Testis (tissue), 3 donors: ENCODE results near the gene SH3TC1. TPM values are rescaled to one million over a fixed set of nuclear protein-coding genes. Genes with fewer than 3 reads are reported as not detected.

ENCODE experiments used
- DNase-seq: peaks from one replicate; pipeline ENCODE4 v3.0.0-alpha.2; 2019
- H3K27ac ChIP-seq, 2 donors: fragments of 200-600 bp; sonication (generic); one replicate each; pipeline ENCODE4 v1.5.1; 2019
- H3K27me3 ChIP-seq: fragments of 200-600 bp; sonication (generic); one replicate; pipeline ENCODE4 v1.5.1; 2019
- H3K36me3 ChIP-seq: fragments of 200-600 bp; sonication (generic); one replicate; pipeline ENCODE4 v1.5.1; 2017; ENCODE audit warnings: low read depth; ENCODE audit errors: missing control alignments
- H3K4me1 ChIP-seq: fragments of 200-600 bp; sonication (generic); one replicate; pipeline ENCODE4 v1.5.1; 2019
- H3K4me3 ChIP-seq, 2 donors: fragments of 200-600 bp; sonication (generic); one replicate each; pipeline ENCODE4 v1.5.1; 2017 to 2019
- H3K9me3 ChIP-seq: fragments of 200-600 bp; sonication (generic); one replicate; pipeline ENCODE4 v1.5.1; 2017
- CTCF ChIP-seq, 3 experiments: fragments of 450-650 bp in 2 of 3; fragments of 200-600 bp in 1 of 3; sonication (generic) in 1 of 3; IDR thresholded peaks; one replicate each; pipeline ENCODE4 v1.5.1; 2016 to 2019; ENCODE audit warnings: antibody characterized with exemption in 3 of 3, mild to moderate bottlenecking in 2 of 3, moderate library complexity in 1 of 3
- POLR2A ChIP-seq: fragments of 450-650 bp; IDR thresholded peaks from one replicate; pipeline ENCODE4 v1.6.1; 2017; ENCODE audit warnings: antibody characterized with exemption, mild to moderate bottlenecking, moderate library complexity
- WGBS, 2 donors: methylation state at CpG; one replicate each; pipeline ENCODE4 v1.1.5; 2018; 5-methylcytosine and 5-hydroxymethylcytosine counted together
- intact Hi-C: fragments of 100-400 bp; cut with DNase I; formaldehyde crosslinking; loops from one replicate; pipeline ENCODE4 v1.15.1; 2023; ENCODE audit warnings: low total_unique reads
- polyA plus RNA-seq: library from polyadenylated mRNA; stranded (reverse); fragments of 350-450 nt; fragmentation: Illumina TruSeq; extraction: RNeasy Lipid Tissue Mini Kit (QIAGEN cat#74804); gene quantifications from one replicate; pipeline ENCODE4 v1.2.3, GENCODE V29; 2014; ENCODE audit warnings: low read depth, low replicate concordance; ENCODE audit not compliant: insufficient read depth
- total RNA-seq, 2 donors: library from RNA; depleted of rRNA; stranded (reverse); fragments of >200 nt; gene quantifications; one replicate each; pipeline ENCODE4 v1.2.3, GENCODE V29; 2016

The SH3TC1 gene
- total and polyA plus RNA-seq, 3 donors from 2014 or later, result 3.2 to 12.6 (median 4.0) TPM

GRCh38 chr4:8204576-8205227 lies 5.6 kb downstream of the SH3TC1 start:
- H3K4me3 ChIP-seq, result no peak overlapping the region
- WGBS, 2 donors, result 90 to 94% methylated on average over 10 to 31 of the region's 31 CpGs
- H3K27ac ChIP-seq, result no peak overlapping the region
- no peak for TF ChIP-seq POLR2A
- no peak for TF ChIP-seq CTCF (IDR thresholded peaks at IDR 0.05)
- H3K27me3 ChIP-seq, result no peaks in the 10 kb centered on the region
- no peak for DNase-seq
- peaks cover 13% of the 10 kb centered on the region for H3K4me1 ChIP-seq
- no peaks in the 10 kb centered on the region for H3K9me3 ChIP-seq
- intact Hi-C loops, result no loop called here
- H3K36me3 ChIP-seq, result no peaks in the 10 kb centered on the region

GRCh38 chr4:8205241-8205707 lies 6.2 kb downstream of the SH3TC1 start:
- WGBS, 2 donors, result 77 to 89% methylated on average over 13 to 17 of the region's 19 CpGs
- Histone ChIP-seq H3K27me3 (no peaks in the 10 kb centered on the region), H3K9me3 (no peaks in the 10 kb centered on the region), H3K4me3 (no peak overlapping the region), H3K27ac (no peak overlapping the region), H3K36me3 (no peaks in the 10 kb centered on the region), H3K4me1 (peaks cover 7% of the 10 kb centered on the region)
- intact Hi-C loops, result no loop called here
- no peak for DNase-seq
- TF ChIP-seq CTCF (IDR thresholded peaks at IDR 0.05) (no peak), POLR2A (no peak)

- Histone ChIP-seq H3K27ac (no peak overlapping the region), H3K9me3 (no peaks in the 10 kb centered on the region), H3K27me3 (no peaks in the 10 kb centered on the region), H3K4me3 (no peak overlapping the region), H3K36me3 (no peaks in the 10 kb centered on the region), H3K4me1 (peaks cover 3% of the 10 kb centered on the region)
- TF ChIP-seq CTCF (IDR thresholded peaks at IDR 0.05), result no peak
- TF ChIP-seq POLR2A, result no peak
- no peak for DNase-seq
- intact Hi-C loops, result no loop called here
- 56 to 81% methylated on average over 12 to 26 of the region's 26 CpGs for WGBS, 2 donors
Measured at GRCh38 chr4:8205749-8206611, 6.9 kb downstream of the SH3TC1 start.

GRCh38 chr4:8207314-8207713 lies 8.2 kb downstream of the SH3TC1 start:
- Histone ChIP-seq H3K27me3 (no peaks in the 10 kb centered on the region), H3K36me3 (no peaks in the 10 kb centered on the region), H3K4me1 (no peaks in the 10 kb centered on the region), H3K9me3 (no peaks in the 10 kb centered on the region), H3K4me3 (no peak overlapping the region), H3K27ac (no peak overlapping the region)
- TF ChIP-seq POLR2A (no peak), CTCF (IDR thresholded peaks at IDR 0.05) (no peak)
- intact Hi-C loops, result no loop called here
- 92 to 94% methylated on average over 6 of the region's 6 CpGs for WGBS, 2 donors
- DNase-seq, result no peak
